Smooth muscle cell of the coronary artery (primary cell): Measurements from ENCODE around the gene KCNK7. TPM values are rescaled to one million over a fixed set of nuclear protein-coding genes. Genes with fewer than 3 reads are reported as not detected.

ENCODE experiments used
- total RNA-seq: library from RNA; depleted of rRNA; stranded (reverse); fragments of >200 nt; gene quantifications from 2 replicates; pipeline ENCODE4 v1.2.3, GENCODE V29; 2014; ENCODE audit warnings: low replicate concordance

Gene KCNK7
- 0.23 TPM in 1 of 2 replicates, not detected in the other for total RNA-seq

GRCh38 chr11:65595543-65596281 lies at the start of gene KCNK7:
Gene KCNK7 (minus strand): TSS chr11:65595800. CDS start chr11:65595772, 28 bp downstream.

GRCh38 chr11:65637794-65638419 lies 42.3 kb upstream of the KCNK7 start, which contains the start of gene SIPA1:
Gene SIPA1 (plus strand): TSS chr11:65638101. CDS start chr11:65640922, 2,821 bp downstream.

GRCh38 chr11:65615229-65615949 lies 19.8 kb upstream of the KCNK7 start, which contains the start of gene PCNX3:
Gene PCNX3 (plus strand): TSS chr11:65615776. CDS start chr11:65616312, 536 bp downstream.

GRCh38 chr11:65575568-65576231 lies 19.9 kb downstream of the KCNK7 start, which contains the start of gene EHBP1L1:
Gene EHBP1L1 (plus strand): TSS chr11:65576053. CDS start chr11:65576303, 250 bp downstream.

GRCh38 chr11:65572356-65573051 lies 23.1 kb downstream of the KCNK7 start, which contains the start of gene FAM89B:
Gene FAM89B (plus strand): TSS chr11:65572538. CDS start chr11:65572670, 132 bp downstream.

GRCh38 chr11:65569973-65570918 lies 25.4 kb downstream of the KCNK7 start, which contains the start of gene ZNRD2:
Gene ZNRD2 (plus strand): TSS chr11:65570477. CDS start chr11:65570492, 15 bp downstream.

GRCh38 chr11:65558002-65558929 lies 37.3 kb downstream of the KCNK7 start, which contains the start of gene LTBP3:
Gene LTBP3 (minus strand): TSS chr11:65558359. CDS start chr11:65557959, 400 bp downstream.

Other genes starting within 250 kb of the KCNK7 start
- 0.15 TPM in 1 of 2 replicates, not detected in the other for gene TIGD3, start 241.0 kb downstream of the KCNK7 start, total RNA-seq
- gene SLC25A45, start 213.2 kb downstream of the KCNK7 start, total RNA-seq: 1.4 and 2.3 TPM in 2 replicates
- gene FRMD8, start 209.2 kb downstream of the KCNK7 start, total RNA-seq: 20.6 and 36.7 TPM in 2 replicates
- gene NEAT1, start 173.0 kb downstream of the KCNK7 start, total RNA-seq: 109 and 295 TPM in 2 replicates
- 5,186 and 7,371 TPM in 2 replicates for gene MALAT1, start 96.8 kb downstream of the KCNK7 start, total RNA-seq
- 81.3 and 110 TPM in 2 replicates for gene SCYL1, start 70.7 kb downstream of the KCNK7 start, total RNA-seq
- gene LTBP3, start 37.4 kb downstream of the KCNK7 start, total RNA-seq: 30.2 and 64.4 TPM in 2 replicates
- 34.3 and 43.3 TPM in 2 replicates for gene ZNRD2, start 25.3 kb downstream of the KCNK7 start, total RNA-seq
- gene FAM89B, start 23.3 kb downstream of the KCNK7 start, total RNA-seq: 5.5 and 27.7 TPM in 2 replicates
- 46.1 and 54.4 TPM in 2 replicates for gene EHBP1L1, start 19.7 kb downstream of the KCNK7 start, total RNA-seq
- 19.1 and 20.2 TPM in 2 replicates for gene MAP3K11, start 18.4 kb upstream of the KCNK7 start, total RNA-seq
- gene PCNX3, start 20.0 kb upstream of the KCNK7 start, total RNA-seq: 10.4 and 10.5 TPM in 2 replicates
- gene SIPA1, start 42.3 kb upstream of the KCNK7 start, total RNA-seq: 10.2 and 14.0 TPM in 2 replicates
- gene RELA, start 67.1 kb upstream of the KCNK7 start, total RNA-seq: 12.9 and 17.1 TPM in 2 replicates
- gene KAT5, start 116.5 kb upstream of the KCNK7 start, total RNA-seq: 42.8 and 57.1 TPM in 2 replicates
- gene RNASEH2C, start 125.0 kb upstream of the KCNK7 start, total RNA-seq: 37.2 and 40.5 TPM in 2 replicates
- 1.9 and 4.4 TPM in 2 replicates for gene AP5B1, start 185.2 kb upstream of the KCNK7 start, total RNA-seq
- gene OVOL1, start 191.3 kb upstream of the KCNK7 start, total RNA-seq: not detected in 2 replicates
- gene SNX32, start 238.2 kb upstream of the KCNK7 start, total RNA-seq: 1.1 and 4.3 TPM in 2 replicates